HCT116 (cell line): ENCODE measurements around the gene SOWAHB. TPM values are rescaled to one million over a fixed set of nuclear protein-coding genes. Genes with fewer than 3 reads are reported as not detected.

Source experiments
- ATAC-seq: fragments of 200-7000 bp; cut with Tn5 transposase; 2 replicates; pipeline ENCODE4 v1.9.1; 2020; ENCODE audit warnings: mild to moderate bottlenecking, moderate library complexity
- BruUV-seq: library from RNA; stranded (reverse); fragments of 400-500 nt; replicated peaks from 2 replicates; lab custom pipeline; 2021; lab: Mats Ljungman, UMichigan
- CTCF ChIA-PET: fragments of 300-600 bp; sonication (Branson Sonifier 250); formaldehyde crosslinking; loops from one replicate; lab custom pipeline; 2021; ENCODE audit warnings: antibody characterized with exemption; lab: Charles Lee
- POLR2A ChIA-PET: fragments of 300-600, 350-600 bp; sonication (Branson Sonifier 250); formaldehyde crosslinking; loops from one replicate; lab custom pipeline; 2021; ENCODE audit warnings: antibody characterized with exemption; lab: Charles Lee
- RAD21 ChIA-PET, 2 experiments: fragments of 300-600 bp; sonication (Branson Sonifier 250); formaldehyde crosslinking; loops; one replicate each; lab custom pipeline; 2023; ENCODE audit warnings: low total read pairs in 2 of 2; ENCODE audit not compliant: uncharacterized antibody in 2 of 2, unreplicated experiment in 2 of 2, low non-redundant PET in 1 of 2; lab: Charles Lee
- DNase-seq: peaks from one replicate; pipeline ENCODE4 v3.0.0-alpha.2; 2010; ENCODE audit warnings: low read depth, low spot score
- H2AFZ ChIP-seq: fragments of 200-600 bp; shearing (Covaris generic), sonication (generic); 2 replicates; pipeline ENCODE4 v1.6.1; 2017; ENCODE audit warnings: low read depth, mixed run types, mixed read lengths, antibody characterized with exemption, low read length; ENCODE audit not compliant: poor library complexity, severe bottlenecking
- H3K27ac ChIP-seq: 2 replicates; pipeline ENCODE4 v1.5.1; 2012; ENCODE audit warnings: low read depth, low read length
- H3K27me3 ChIP-seq: fragments of 200-600 bp; sonication (generic); 2 replicates; pipeline ENCODE4 v1.6.1; 2016; ENCODE audit warnings: mixed run types, low read length, mixed read lengths; ENCODE audit not compliant: insufficient read depth
- H3K36me3 ChIP-seq, 2 experiments: fragments of 200-500 bp in 1 of 2; fragments of 200-600 bp in 1 of 2; sonication (Bioruptor generic) in 1 of 2; sonication (generic) in 1 of 2; 2 replicates each; pipeline versions ENCODE4 v1.5.1 to v1.6.1; 2014 to 2016; ENCODE audit warnings: low read length in 2 of 2, inconsistent platforms in 1 of 2, mixed read lengths in 1 of 2, mixed run types in 1 of 2; ENCODE audit not compliant: insufficient read depth in 2 of 2, control insufficient read depth in 1 of 2
- H3K4me1 ChIP-seq, 2 experiments: fragments of 200-600 bp in 1 of 2; sonication (generic) in 1 of 2; 2 replicates each; pipeline versions ENCODE4 v1.5.1 to v1.6.1; 2012 to 2017; ENCODE audit warnings: low read length in 2 of 2, inconsistent platforms in 1 of 2, mild to moderate bottlenecking in 1 of 2, mixed read lengths in 1 of 2, mixed run types in 1 of 2, moderate library complexity in 1 of 2; ENCODE audit not compliant: insufficient read depth in 2 of 2, control insufficient read depth in 1 of 2
- H3K4me2 ChIP-seq: fragments of 200-600 bp; sonication (generic); 2 replicates; pipeline ENCODE4 v1.6.1; 2017; ENCODE audit warnings: mixed run types, low read length, mixed read lengths
- H3K4me3 ChIP-seq, 2 experiments: fragments of 200-600 bp in 1 of 2; sonication (generic) in 1 of 2; replicated peaks in 1 of 2; 2 replicates each; pipeline ENCODE4 v1.5.1; 2011 to 2016; ENCODE audit warnings: low read length in 2 of 2, control low read depth in 1 of 2, low read depth in 1 of 2, mild to moderate bottlenecking in 1 of 2, mixed read lengths in 1 of 2, mixed run types in 1 of 2
- H3K79me2 ChIP-seq: fragments of 200-600 bp; sonication (generic); 2 replicates; pipeline ENCODE4 v1.6.1; 2017; ENCODE audit warnings: mild to moderate bottlenecking, mixed run types, low read length, moderate library complexity, mixed read lengths; ENCODE audit not compliant: insufficient read depth
- H3K9ac ChIP-seq: fragments of 200-600 bp; sonication (generic); 2 replicates; pipeline ENCODE4 v1.6.1; 2016; ENCODE audit warnings: low read length, mixed read lengths
- H3K9me2 ChIP-seq: fragments of 200-600 bp; sonication (generic), shearing (Covaris generic); 2 replicates; pipeline ENCODE4 v1.6.1; 2017; ENCODE audit warnings: mixed run types, mild to moderate bottlenecking, moderate library complexity; ENCODE audit not compliant: insufficient read depth
- H3K9me3 ChIP-seq, 2 experiments: fragments of 200-500 bp in 1 of 2; fragments of 200-600 bp in 1 of 2; sonication (Bioruptor generic) in 1 of 2; sonication (generic) in 1 of 2; 2 replicates each; pipeline ENCODE4 v1.6.1; 2014 to 2017; ENCODE audit warnings: low read length in 2 of 2, mixed read lengths in 2 of 2, inconsistent platforms in 1 of 2, low read depth in 1 of 2, mild to moderate bottlenecking in 1 of 2, mixed run types in 1 of 2, moderate library complexity in 1 of 2; ENCODE audit not compliant: control insufficient read depth in 1 of 2, insufficient read depth in 1 of 2
- H4K20me1 ChIP-seq: fragments of 200-600 bp; sonication (generic), shearing (Covaris generic); 2 replicates; pipeline ENCODE4 v1.6.1; 2017; ENCODE audit warnings: mixed run types, mild to moderate bottlenecking, moderate library complexity; ENCODE audit not compliant: insufficient read depth
- CBX3 ChIP-seq: IDR thresholded peaks from 2 replicates; pipeline ENCODE4 v1.6.1; 2012; ENCODE audit warnings: low read depth
- CEBPB ChIP-seq: IDR thresholded peaks from 2 replicates; pipeline ENCODE4 v1.6.1; 2012; ENCODE audit warnings: low read depth
- EGR1 ChIP-seq: IDR thresholded peaks from 2 replicates; pipeline ENCODE4 v1.6.1; 2012; ENCODE audit warnings: low read depth
- ELF1 ChIP-seq: IDR thresholded peaks from 2 replicates; pipeline ENCODE4 v1.6.1; 2012; ENCODE audit warnings: low read depth, borderline replicate concordance
- EZH2 ChIP-seq: fragments of 200-600 bp; sonication (generic); IDR thresholded peaks from 2 replicates; pipeline ENCODE4 v1.6.1; 2017; ENCODE audit warnings: antibody characterized with exemption, mixed run types
- EZH2phosphoT487 ChIP-seq: fragments of 200-600 bp; IDR thresholded peaks from 2 replicates; pipeline ENCODE4 v1.6.1; 2018; ENCODE audit warnings: antibody characterized with exemption, borderline replicate concordance
- FOSL1 ChIP-seq: IDR thresholded peaks from 2 replicates; pipeline ENCODE4 v1.6.1; 2012; ENCODE audit warnings: low read depth
- JUND ChIP-seq: IDR thresholded peaks from 2 replicates; pipeline ENCODE4 v1.6.1; 2012
- MAX ChIP-seq: IDR thresholded peaks from 2 replicates; pipeline ENCODE4 v1.6.1; 2012
- POLR2A ChIP-seq: IDR thresholded peaks from 2 replicates; pipeline ENCODE4 v1.7.0; 2011; ENCODE audit warnings: borderline replicate concordance; ENCODE audit not compliant: insufficient read depth, insufficient read length; ENCODE audit errors: extremely low read depth
- POLR2AphosphoS5 ChIP-seq: IDR thresholded peaks from 2 replicates; pipeline ENCODE4 v1.6.1; 2011; ENCODE audit warnings: mild to moderate bottlenecking, low read depth, low read length, moderate library complexity
- RAD21 ChIP-seq: IDR thresholded peaks from 2 replicates; pipeline ENCODE4 v1.6.1; 2012; ENCODE audit warnings: low read depth, mild to moderate bottlenecking
- SP1 ChIP-seq: IDR thresholded peaks from 2 replicates; pipeline ENCODE4 v1.6.1; 2012; ENCODE audit warnings: low read depth
- YY1 ChIP-seq: IDR thresholded peaks from 2 replicates; pipeline ENCODE4 v1.6.1; 2011; ENCODE audit warnings: low read length, low read depth, moderate library complexity, mild to moderate bottlenecking; ENCODE audit not compliant: insufficient replicate concordance; ENCODE audit errors: extremely low read depth
- ZBTB33 ChIP-seq: IDR thresholded peaks from 2 replicates; pipeline ENCODE4 v1.6.1; 2011; ENCODE audit warnings: mild to moderate bottlenecking, low read length, moderate library complexity; ENCODE audit not compliant: insufficient replicate concordance; ENCODE audit errors: extremely low read depth
- ZFX ChIP-seq: fragments of 450-650 bp; IDR thresholded peaks from 2 replicates; pipeline ENCODE4 v1.6.1; 2017
- ZNF274 ChIP-seq: fragments of 200-500 bp; sonication (Bioruptor generic); IDR thresholded peaks from 2 replicates; pipeline ENCODE4 v1.6.1; 2014; ENCODE audit warnings: mild to moderate bottlenecking, low read depth, low read length, inconsistent platforms
- intact Hi-C: fragments of 100-400 bp; cut with micrococcal nuclease; formaldehyde crosslinking; loops from 2 replicates; pipeline ENCODE4 v1.10.0; 2022
- total RNA-seq: library from RNA; stranded (reverse); gene quantifications from one replicate; pipeline ENCODE4 v1.2.1, GENCODE V29; 2021; ENCODE audit not compliant: unreplicated experiment
- TF ChIP-seq, protein P1 (sequence below): IDR thresholded peaks from 2 replicates; pipeline ENCODE4 v1.6.1; 2012
- TF ChIP-seq, protein P2 (sequence below), 3 experiments: fragments of 200-600 bp in 1 of 3; sonication (generic) in 1 of 3; IDR thresholded peaks in 2 of 3; conservative IDR thresholded peaks in 1 of 3; 2 replicates each; pipeline ENCODE4 v1.5.1; 2012 to 2017; ENCODE audit warnings: low read depth in 2 of 3, low read length in 2 of 3, antibody characterized with exemption in 1 of 3, borderline replicate concordance in 1 of 3, control low read depth in 1 of 3, mild to moderate bottlenecking in 1 of 3, mixed read lengths in 1 of 3, mixed run types in 1 of 3, moderate library complexity in 1 of 3; ENCODE audit not compliant: insufficient read depth in 1 of 3

SOWAHB gene
- total RNA-seq, 1 experiment from 2014 or later: 3.0 TPM

- POLR2A ChIA-PET: no interaction called here
- intact Hi-C loops: loop anchor here (10.0 kb wide), 1 partner anchor 159 kb away; no protein-coding TSS in a partner anchor
- Histone ChIP-seq H3K27me3 (no peaks in the 10 kb centered on the region), H3K9me3 (no peaks in the 10 kb centered on the region), H3K4me1 (peaks cover 5 to 9% of the 10 kb centered on the region in 2 experiments; a peak in 3 of 4 replicates), H3K9me2 (no peaks in the 10 kb centered on the region), H3K27ac (no peak overlapping the region), H4K20me1 (no peaks in the 10 kb centered on the region), H3K36me3 (no peaks in the 10 kb centered on the region), H3K4me2 (no peak overlapping the region), H3K4me3 (no peak overlapping the region), H3K79me2 (peaks cover 11% of the 10 kb centered on the region), H2AFZ (no peak overlapping the region), H3K9ac (no peak overlapping the region)
- TF ChIP-seq YY1: no peak
- TF ChIP-seq EZH2phosphoT487: no peak
- TF ChIP-seq, protein P1, sequence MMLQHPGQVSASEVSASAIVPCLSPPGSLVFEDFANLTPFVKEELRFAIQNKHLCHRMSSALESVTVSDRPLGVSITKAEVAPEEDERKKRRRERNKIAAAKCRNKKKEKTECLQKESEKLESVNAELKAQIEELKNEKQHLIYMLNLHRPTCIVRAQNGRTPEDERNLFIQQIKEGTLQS: no peak
- TF ChIP-seq ELF1: no peak
- TF ChIP-seq ZBTB33: no peak
- no peak for TF ChIP-seq EGR1
- TF ChIP-seq MAX: no peak
- no peak for TF ChIP-seq SP1
- no peak for TF ChIP-seq POLR2A
- TF ChIP-seq ZNF274: no peak
- no peak for TF ChIP-seq FOSL1
- TF ChIP-seq EZH2: no peak
- TF ChIP-seq CEBPB: no peak
- no peak for TF ChIP-seq ZFX
- no peak for TF ChIP-seq JUND
- TF ChIP-seq CBX3: no peak
- TF ChIP-seq, protein P2, sequence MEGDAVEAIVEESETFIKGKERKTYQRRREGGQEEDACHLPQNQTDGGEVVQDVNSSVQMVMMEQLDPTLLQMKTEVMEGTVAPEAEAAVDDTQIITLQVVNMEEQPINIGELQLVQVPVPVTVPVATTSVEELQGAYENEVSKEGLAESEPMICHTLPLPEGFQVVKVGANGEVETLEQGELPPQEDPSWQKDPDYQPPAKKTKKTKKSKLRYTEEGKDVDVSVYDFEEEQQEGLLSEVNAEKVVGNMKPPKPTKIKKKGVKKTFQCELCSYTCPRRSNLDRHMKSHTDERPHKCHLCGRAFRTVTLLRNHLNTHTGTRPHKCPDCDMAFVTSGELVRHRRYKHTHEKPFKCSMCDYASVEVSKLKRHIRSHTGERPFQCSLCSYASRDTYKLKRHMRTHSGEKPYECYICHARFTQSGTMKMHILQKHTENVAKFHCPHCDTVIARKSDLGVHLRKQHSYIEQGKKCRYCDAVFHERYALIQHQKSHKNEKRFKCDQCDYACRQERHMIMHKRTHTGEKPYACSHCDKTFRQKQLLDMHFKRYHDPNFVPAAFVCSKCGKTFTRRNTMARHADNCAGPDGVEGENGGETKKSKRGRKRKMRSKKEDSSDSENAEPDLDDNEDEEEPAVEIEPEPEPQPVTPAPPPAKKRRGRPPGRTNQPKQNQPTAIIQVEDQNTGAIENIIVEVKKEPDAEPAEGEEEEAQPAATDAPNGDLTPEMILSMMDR (IDR thresholded peaks at IDR 0.05 in 2 of 3, conservative IDR thresholded peaks at IDR 0.05 in 1 of 3; ENCODE audit: borderline replicate concordance in 1 of 3, insufficient read depth in 1 of 3, low read depth in 2 of 3, low read length in 2 of 3): no peak
- TF ChIP-seq RAD21: no peak
- TF ChIP-seq POLR2AphosphoS5: no peak
- no TSS peak for BruUV-seq
- CTCF ChIA-PET: no interaction called here
- RAD21 ChIA-PET: no interaction called here
- DNase-seq (no peak), ATAC-seq (no peak)
Observed at GRCh38 chr4:76943790-76944189, 45.8 kb upstream of the SOWAHB start.
